Measurements from ENCODE around the gene PMPCB.
"Not testable (repeated sequence)": the region's sequence is repeated elsewhere in the genome, so short reads cannot be mapped to it uniquely, and the experiment has no call there.

The PMPCB gene, protein sequence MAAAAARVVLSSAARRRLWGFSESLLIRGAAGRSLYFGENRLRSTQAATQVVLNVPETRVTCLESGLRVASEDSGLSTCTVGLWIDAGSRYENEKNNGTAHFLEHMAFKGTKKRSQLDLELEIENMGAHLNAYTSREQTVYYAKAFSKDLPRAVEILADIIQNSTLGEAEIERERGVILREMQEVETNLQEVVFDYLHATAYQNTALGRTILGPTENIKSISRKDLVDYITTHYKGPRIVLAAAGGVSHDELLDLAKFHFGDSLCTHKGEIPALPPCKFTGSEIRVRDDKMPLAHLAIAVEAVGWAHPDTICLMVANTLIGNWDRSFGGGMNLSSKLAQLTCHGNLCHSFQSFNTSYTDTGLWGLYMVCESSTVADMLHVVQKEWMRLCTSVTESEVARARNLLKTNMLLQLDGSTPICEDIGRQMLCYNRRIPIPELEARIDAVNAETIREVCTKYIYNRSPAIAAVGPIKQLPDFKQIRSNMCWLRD

DNA sequence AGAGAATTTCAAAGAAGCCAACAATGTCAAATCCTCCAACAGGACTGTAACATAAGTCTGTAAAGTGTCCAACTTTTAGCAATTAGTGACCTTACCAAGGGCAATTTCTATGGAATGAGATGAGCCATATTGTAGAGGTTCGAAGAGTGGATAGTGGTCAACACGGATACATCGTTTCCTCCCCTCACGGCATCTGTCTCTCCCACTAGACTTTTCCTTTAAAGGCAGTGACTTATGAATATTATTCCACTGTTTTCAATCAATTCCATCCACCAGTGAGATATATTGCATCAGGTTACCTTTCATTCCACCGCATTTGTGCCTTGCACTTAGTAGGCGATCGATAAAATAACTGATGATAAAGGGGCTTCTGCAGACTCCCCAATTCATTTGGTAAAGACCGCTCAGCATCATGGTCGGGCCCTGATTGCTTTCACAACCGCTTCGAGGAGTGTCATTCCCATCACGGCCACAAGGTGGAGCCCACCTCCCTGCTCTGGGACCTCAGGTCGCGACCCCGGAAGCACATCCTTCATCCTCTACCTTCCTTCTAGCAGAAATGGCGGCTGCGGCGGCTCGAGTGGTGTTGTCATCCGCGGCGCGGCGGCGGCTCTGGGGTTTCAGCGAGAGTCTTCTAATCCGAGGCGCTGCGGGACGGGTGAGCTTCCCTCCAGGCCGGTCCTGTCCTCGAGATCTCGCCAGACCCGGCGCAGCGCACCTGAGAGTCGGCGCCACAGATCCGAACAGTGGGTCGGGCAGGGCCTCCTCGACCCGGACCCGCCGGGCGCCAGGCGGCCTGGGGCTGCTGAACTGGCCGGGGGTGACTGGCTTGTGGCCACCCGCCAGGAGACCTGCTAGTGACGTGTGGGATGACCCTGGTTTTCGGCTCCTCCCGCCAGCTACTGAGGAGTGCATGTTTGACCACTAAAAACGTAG lies at the start of gene PMPCB:
Gene PMPCB (plus strand): TSS at position 535 of the 936 bp plus-strand sequence. CDS start 25 bp downstream, at position 560.
- peak; percentile 89 for DNase-seq (ENCODE audit: low read depth)

GRCh38 chr7:103253699-103254506 lies 43.3 kb upstream of the PMPCB start:
- not testable (repeated sequence) for DNase-seq (ENCODE audit: low read depth)

- not testable (repeated sequence) for DNase-seq (ENCODE audit: low read depth)
Observed at GRCh38 chr7:103264054-103264453, 33.2 kb upstream of the PMPCB start.

GRCh38 chr7:103266229-103266628 lies 31.0 kb upstream of the PMPCB start:
- not testable (repeated sequence) for DNase-seq (ENCODE audit: low read depth)

DNA sequence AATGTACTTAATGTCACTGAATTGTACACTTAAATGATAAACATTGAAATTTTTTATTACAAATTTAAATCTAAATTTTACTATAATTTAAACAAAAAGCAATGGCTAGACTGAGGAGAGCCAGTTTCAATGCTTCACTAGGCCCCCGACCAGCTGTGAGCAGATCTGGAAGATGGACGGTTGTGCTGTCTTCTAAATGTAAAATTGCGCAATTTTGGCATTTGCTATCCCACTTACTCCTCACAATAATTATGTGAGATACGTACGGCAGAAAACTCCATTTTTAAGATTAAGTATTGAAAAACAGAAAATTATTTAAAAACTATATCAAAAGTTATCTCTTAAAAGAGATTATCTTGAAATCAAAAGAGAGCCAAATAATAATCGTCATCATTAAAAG lies 23.9 kb upstream of the PMPCB start:
- DNase-seq (ENCODE audit: low read depth): not testable (repeated sequence)

DNA sequence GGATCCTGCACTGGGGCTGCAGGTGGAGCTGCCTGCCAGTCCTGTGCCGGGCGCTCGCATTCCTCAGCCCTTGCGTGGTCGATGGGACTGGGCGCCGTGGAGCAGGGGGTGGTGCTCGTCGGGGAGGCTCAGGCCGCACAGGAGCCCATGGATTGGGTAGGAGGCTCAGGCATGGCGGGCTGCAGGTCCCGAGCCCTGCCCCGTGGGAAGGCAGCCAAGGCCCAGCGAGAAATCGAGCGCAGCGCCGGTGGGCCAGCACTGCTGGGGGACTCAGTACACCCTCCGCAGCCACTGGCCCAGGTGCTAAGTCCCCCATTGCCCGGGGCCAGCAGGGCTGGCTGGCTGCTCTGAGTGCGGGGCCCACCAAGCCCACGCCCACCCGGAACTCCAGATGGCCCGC lies 22.4 kb upstream of the PMPCB start:
- not testable (repeated sequence) for DNase-seq (ENCODE audit: low read depth)

DNA sequence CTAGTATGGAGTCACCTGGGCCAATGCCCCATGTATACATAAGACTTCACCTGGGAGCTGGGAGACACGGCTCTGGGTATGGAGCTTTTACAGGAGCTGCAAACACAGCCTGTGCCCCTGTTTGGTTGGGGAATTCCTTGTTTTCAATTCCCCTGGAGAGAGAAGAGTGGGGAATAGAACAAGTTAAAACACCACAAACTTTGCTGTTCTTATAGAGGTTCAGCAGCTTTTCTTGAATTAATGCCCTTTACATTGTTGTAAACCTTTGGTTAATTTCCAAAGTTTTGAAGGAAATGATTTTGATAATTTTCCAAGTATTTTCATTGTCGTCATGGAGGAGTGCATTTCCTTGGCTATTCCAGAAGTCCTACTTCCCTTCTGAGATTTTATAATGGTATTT lies 19.0 kb upstream of the PMPCB start:
- not testable (repeated sequence) for DNase-seq (ENCODE audit: low read depth)

GRCh38 chr7:103279636-103279962 lies 17.6 kb upstream of the PMPCB start:
- not testable (repeated sequence) for DNase-seq (ENCODE audit: low read depth)

- DNase-seq (ENCODE audit: low read depth): peak; percentile 91
Observed at GRCh38 chr7:103279963-103280802, 17.1 kb upstream of the PMPCB start.

DNA sequence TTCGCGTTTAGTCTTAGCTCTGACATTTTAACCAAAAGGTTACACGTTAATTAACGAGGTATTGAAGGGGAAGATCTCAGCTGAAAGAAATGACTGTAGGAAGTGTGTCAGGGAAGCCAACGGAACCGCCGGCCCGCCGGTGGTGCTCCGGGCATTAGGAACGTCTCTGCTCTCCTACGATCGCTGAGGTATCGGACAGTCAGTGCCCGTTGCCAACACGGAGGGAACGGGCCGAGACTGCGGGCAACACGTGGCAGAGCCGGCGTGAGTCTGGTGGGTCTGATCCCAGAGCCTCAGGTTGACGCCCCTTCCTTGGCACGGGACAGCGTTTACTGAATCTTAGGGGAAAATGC lies 16.5 kb upstream of the PMPCB start:
- DNase-seq (ENCODE audit: low read depth): not testable (repeated sequence)

GRCh38 chr7:103282802-103283427 lies 14.3 kb upstream of the PMPCB start:
- not testable (repeated sequence) for DNase-seq (ENCODE audit: low read depth)

DNA sequence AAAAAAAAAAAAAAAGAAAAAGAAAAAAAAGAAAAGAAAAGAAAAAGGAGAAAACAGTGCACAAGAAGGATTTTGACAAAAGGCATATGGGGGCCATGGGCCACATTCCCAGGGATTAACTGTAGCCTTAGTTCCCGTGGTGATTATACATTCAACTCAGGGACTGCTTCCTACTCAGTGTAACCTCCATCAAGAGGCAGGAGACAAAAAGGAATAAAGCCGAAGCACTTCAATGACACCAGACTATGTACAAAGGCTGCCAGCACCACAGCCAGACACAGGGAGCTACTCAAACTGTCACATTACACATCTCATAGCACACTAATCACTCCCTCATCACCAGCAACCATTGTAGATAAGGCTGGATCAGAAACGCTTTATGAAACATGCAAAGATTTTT lies 5.1 kb upstream of the PMPCB start:
- DNase-seq (ENCODE audit: low read depth): no peak

GRCh38 chr7:103293526-103293925 lies 3.7 kb upstream of the PMPCB start:
- DNase-seq (ENCODE audit: low read depth): no peak

- no peak for DNase-seq (ENCODE audit: low read depth)
Observed at GRCh38 chr7:103297837-103298179, 573 bp downstream of the PMPCB start.

GRCh38 chr7:103299660-103300059 lies 2.4 kb downstream of the PMPCB start:
- no peak for DNase-seq (ENCODE audit: low read depth)

GRCh38 chr7:103301441-103301840 lies 4.2 kb downstream of the PMPCB start:
- DNase-seq (ENCODE audit: low read depth): no peak

GRCh38 chr7:103307503-103308231 lies 10.4 kb downstream of the PMPCB start:
- no peak for DNase-seq (ENCODE audit: low read depth)

DNA sequence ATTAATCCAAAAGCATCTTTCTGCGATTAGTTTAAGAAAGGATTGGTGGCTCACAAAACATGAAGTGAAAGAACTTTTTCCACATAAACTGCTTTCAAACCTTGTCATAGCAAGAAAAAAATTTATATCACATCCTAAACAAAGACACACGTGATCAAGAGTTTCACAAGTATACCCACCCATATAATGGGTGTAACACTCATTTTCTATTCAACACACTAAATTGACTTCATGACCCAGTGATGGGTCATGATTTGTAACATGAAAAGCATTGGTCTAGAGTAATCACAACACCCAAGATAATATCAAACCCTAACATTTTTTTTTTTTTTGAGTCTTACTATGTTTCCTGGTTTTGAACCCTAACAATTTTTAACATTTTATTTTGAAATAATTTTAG lies 17.6 kb downstream of the PMPCB start:
- DNase-seq (ENCODE audit: low read depth): no peak

GRCh38 chr7:103316380-103316941 lies 19.2 kb downstream of the PMPCB start:
- DNase-seq (ENCODE audit: low read depth): no peak

- DNase-seq (ENCODE audit: low read depth): no peak
Observed at GRCh38 chr7:103317009-103317408, 19.8 kb downstream of the PMPCB start.
